Activated CD4-positive, alpha-beta T cell treated with anti-CD3 and anti-CD28 coated beads for 36 hours (primary cell): Measurements from ENCODE around the gene HNRNPUL1. TPM values are rescaled to one million over a fixed set of nuclear protein-coding genes. Genes with fewer than 3 reads are reported as not detected.

Experiments used
- ATAC-seq: fragments of 200-7000 bp; cut with Tn5 transposase; one replicate; pipeline ENCODE4 v1.10.0; 2021; ENCODE audit warnings: mild to moderate bottlenecking, moderate library complexity
- CTCF ChIA-PET: fragments of 350-600 bp; sonication (Branson Sonifier 250); formaldehyde crosslinking; loops from one replicate; lab custom pipeline; 2021; ENCODE audit warnings: antibody characterized with exemption; lab: Charles Lee
- POLR2A ChIA-PET: fragments of 350-600 bp; sonication (Branson Sonifier 250); formaldehyde crosslinking; loops from one replicate; lab custom pipeline; 2021; ENCODE audit warnings: antibody characterized with exemption, inconsistent platforms; lab: Charles Lee
- DNase-seq: peaks from one replicate; pipeline ENCODE4 v3.0.0-alpha.2; 2020
- H3K27ac Mint-ChIP-seq: one replicate; pipeline ENCODE4 v1.8.0; 2021; ENCODE audit warnings: mixed read lengths
- H3K27me3 Mint-ChIP-seq: one replicate; pipeline ENCODE4 v1.8.0; 2021; ENCODE audit warnings: mixed read lengths
- H3K36me3 Mint-ChIP-seq: one replicate; pipeline ENCODE4 v1.8.0; 2021; ENCODE audit warnings: low read depth, mixed read lengths
- H3K4me1 Mint-ChIP-seq: one replicate; pipeline ENCODE4 v1.8.0; 2021; ENCODE audit warnings: mixed read lengths
- H3K4me3 Mint-ChIP-seq: one replicate; pipeline ENCODE4 v1.8.0; 2021; ENCODE audit warnings: mild to moderate bottlenecking, moderate library complexity, mixed read lengths
- H3K9me3 Mint-ChIP-seq: one replicate; pipeline ENCODE4 v1.8.0; 2021; ENCODE audit warnings: low read depth, mixed read lengths
- intact Hi-C, 2 experiments: fragments of 100-400 bp; cut with DNase I in 1 of 2; cut with micrococcal nuclease in 1 of 2; formaldehyde crosslinking; loops; one replicate each; pipeline versions ENCODE4 v1.14.2 to v1.15.1; 2022 to 2024; cut with DNase I, micrococcal nuclease
- total RNA-seq, 2 experiments: library from RNA; stranded (reverse); gene quantifications; one replicate each; pipeline ENCODE4 v1.2.3, GENCODE V29; 2021

HNRNPUL1 gene
- 100 to 1,000 TPM; 263 to 312 TPM for total RNA-seq

GRCh38 chr19:41263850-41264580 lies at the start of gene HNRNPUL1:
TSS of gene HNRNPUL1 (plus strand) at chr19:41264372. CDS start at chr19:41264504, 132 bp downstream.
- CTCF ChIA-PET = interaction anchor here (0.7 to 7.7 kb wide), 13 partner anchors 9 to 548 kb away, joined by 3 to 73 read pairs (median 5); partner anchors contain the start of genes B9D2, COQ8B and RAB4B
- no peaks in the 10 kb centered on the region for H3K27me3 Mint-ChIP-seq
- peaks cover 34% of the 10 kb centered on the region for H3K4me1 Mint-ChIP-seq

GRCh38 chr19:41217741-41218140 lies 46.4 kb upstream of the HNRNPUL1 start:
- Mint-ChIP-seq H3K36me3 (no peaks in the 10 kb centered on the region), H3K4me1 (peaks cover 2% of the 10 kb centered on the region), H3K27ac (no peak overlapping the region), H3K9me3 (no peaks in the 10 kb centered on the region), H3K27me3 (peaks cover 33% of the 10 kb centered on the region), H3K4me3 (no peak overlapping the region)
- ATAC-seq (no peak), DNase-seq (no peak)
- POLR2A ChIA-PET = no interaction called here
- intact Hi-C loops = no loop called here
- CTCF ChIA-PET = no interaction called here

More at GRCh38 chr19:41263850-41264580, at the start of gene HNRNPUL1:
- POLR2A ChIA-PET = interaction anchor here (0.6 to 3.4 kb wide), 20 partner anchors 13 to 843 kb away, joined by 3 to 35 read pairs (median 6); partner anchors contain the start of genes B9D2, CCDC97, COQ8B and DMAC2
- Mint-ChIP-seq H3K9me3 (no peaks in the 10 kb centered on the region), H3K4me3 (peak within 1 kb of the TSS; percentile 95), H3K36me3 (peaks cover 34% of the 10 kb centered on the region), H3K27ac (peak within 1 kb of the TSS; percentile 100)
- ATAC-seq (peak; percentile 70), DNase-seq (peak; percentile 99)
- intact Hi-C loops = loop anchor here (1.0 to 5.0 kb wide), 23 partner anchors 63 to 1018 kb away; partner anchors contain the start of genes B9D2 (in 2 of the 2), BCKDHA (in 2 of the 2), EXOSC5 (in 2 of the 2) and ACTMAP (in 1 of the 2)

GRCh38 chr19:41218249-41218614 lies 45.9 kb upstream of the HNRNPUL1 start:
- CTCF ChIA-PET = interaction anchor here (0.7 kb wide), 1 partner anchor 36 kb away, joined by 3 read pairs; no protein-coding TSS in a partner anchor
- Mint-ChIP-seq H3K36me3 (no peaks in the 10 kb centered on the region), H3K4me3 (no peak overlapping the region), H3K4me1 (peaks cover 2% of the 10 kb centered on the region), H3K27me3 (peaks cover 33% of the 10 kb centered on the region), H3K27ac (no peak overlapping the region), H3K9me3 (no peaks in the 10 kb centered on the region)
- POLR2A ChIA-PET = no interaction called here
- no peak for DNase-seq
- ATAC-seq = no peak
- intact Hi-C loops = no loop called here

- POLR2A ChIA-PET = no interaction called here
- H3K4me1 Mint-ChIP-seq = peaks cover 5% of the 10 kb centered on the region
- H3K27me3 Mint-ChIP-seq = peaks cover 33% of the 10 kb centered on the region
- ATAC-seq (no peak), DNase-seq (no peak)
- H3K27ac Mint-ChIP-seq = no peak within 1 kb of the TSS
- CTCF ChIA-PET = interaction anchor here (0.6 to 0.7 kb wide), 2 partner anchors 36 to 74 kb away, joined by 3 read pairs; no protein-coding TSS in a partner anchor
- no peaks in the 10 kb centered on the region for H3K36me3 Mint-ChIP-seq
- no peak within 1 kb of the TSS for H3K4me3 Mint-ChIP-seq
- intact Hi-C loops = no loop called here
- H3K9me3 Mint-ChIP-seq = no peaks in the 10 kb centered on the region
Measured at GRCh38 chr19:41218615-41219507, 45.3 kb upstream of the HNRNPUL1 start, which contains the start of gene AXL. TSS of gene AXL (plus strand) at chr19:41219223. CDS start at chr19:41219393, 170 bp downstream.

- Mint-ChIP-seq H3K4me3 (no peak overlapping the region), H3K9me3 (no peaks in the 10 kb centered on the region), H3K4me1 (peaks cover 10% of the 10 kb centered on the region), H3K27me3 (peaks cover 33% of the 10 kb centered on the region), H3K36me3 (no peaks in the 10 kb centered on the region), H3K27ac (no peak overlapping the region)
- intact Hi-C loops = no loop called here
- ChIA-PET POLR2A (no interaction called here), CTCF (interaction anchor here (1.4 kb wide), 1 partner anchor 13 kb away, joined by 4 read pairs; no protein-coding TSS in a partner anchor)
- no peak for DNase-seq
- ATAC-seq = no peak
Measured at GRCh38 chr19:41219924-41220567, 44.1 kb upstream of the HNRNPUL1 start.

GRCh38 chr19:41220811-41221210 lies 43.4 kb upstream of the HNRNPUL1 start:
- ChIA-PET CTCF (interaction anchor here (0.7 to 1.4 kb wide), 4 partner anchors 12 to 101 kb away, joined by 3 to 4 read pairs (median 3); no protein-coding TSS in a partner anchor), POLR2A (interaction anchor here (0.6 kb wide), 1 partner anchor 88 kb away, joined by 5 read pairs; no protein-coding TSS in a partner anchor)
- intact Hi-C loops = no loop called here
- Mint-ChIP-seq H3K27me3 (peaks cover 33% of the 10 kb centered on the region), H3K9me3 (no peaks in the 10 kb centered on the region), H3K36me3 (no peaks in the 10 kb centered on the region), H3K27ac (no peak overlapping the region), H3K4me3 (no peak overlapping the region), H3K4me1 (peaks cover 16% of the 10 kb centered on the region)
- no peak for DNase-seq
- ATAC-seq = no peak

GRCh38 chr19:41221514-41222205 lies 42.5 kb upstream of the HNRNPUL1 start:
- intact Hi-C loops = no loop called here
- ATAC-seq = no peak
- Mint-ChIP-seq H3K27ac (no peak overlapping the region), H3K36me3 (no peaks in the 10 kb centered on the region), H3K4me3 (no peak overlapping the region), H3K9me3 (no peaks in the 10 kb centered on the region), H3K27me3 (peaks cover 32% of the 10 kb centered on the region), H3K4me1 (peaks cover 20% of the 10 kb centered on the region)
- DNase-seq = no peak
- POLR2A ChIA-PET = interaction anchor here (0.6 kb wide), 1 partner anchor 87 kb away, joined by 5 read pairs; no protein-coding TSS in a partner anchor
- CTCF ChIA-PET = interaction anchor here (0.5 to 1.4 kb wide), 5 partner anchors 11 to 100 kb away, joined by 3 to 4 read pairs (median 3); no protein-coding TSS in a partner anchor

- ATAC-seq (no peak), DNase-seq (no peak)
- ChIA-PET CTCF (no interaction called here), POLR2A (no interaction called here)
- H3K27me3 Mint-ChIP-seq = peaks cover 27% of the 10 kb centered on the region
- H3K27ac Mint-ChIP-seq = peak overlapping the region; percentile 2
- no peaks in the 10 kb centered on the region for H3K9me3 Mint-ChIP-seq
- intact Hi-C loops = no loop called here
- H3K4me3 Mint-ChIP-seq = no peak overlapping the region
- no peaks in the 10 kb centered on the region for H3K36me3 Mint-ChIP-seq
- H3K4me1 Mint-ChIP-seq = peaks cover 26% of the 10 kb centered on the region
Measured at GRCh38 chr19:41222240-41222639, 41.9 kb upstream of the HNRNPUL1 start.

GRCh38 chr19:41223431-41224234 lies 40.5 kb upstream of the HNRNPUL1 start:
- ChIA-PET CTCF (interaction anchor here (0.9 to 2.1 kb wide), 2 partner anchors 18 to 37 kb away, joined by 3 to 5 read pairs; no protein-coding TSS in a partner anchor), POLR2A (interaction anchor here (0.6 kb wide), 1 partner anchor 126 kb away, joined by 3 read pairs; no protein-coding TSS in a partner anchor)
- DNase-seq (peak; percentile 23), ATAC-seq (no peak)
- intact Hi-C loops = loop anchor here in 1 of 2 experiments (2.0 kb wide), 1 partner anchor 103 kb away; no protein-coding TSS in a partner anchor
- no peak overlapping the region for H3K27ac Mint-ChIP-seq
- H3K36me3 Mint-ChIP-seq = no peaks in the 10 kb centered on the region
- no peaks in the 10 kb centered on the region for H3K9me3 Mint-ChIP-seq
- H3K4me1 Mint-ChIP-seq = peaks cover 24% of the 10 kb centered on the region
- H3K4me3 Mint-ChIP-seq = no peak overlapping the region
- peaks cover 21% of the 10 kb centered on the region for H3K27me3 Mint-ChIP-seq
